ENCODE results near the gene ANTXR2.

DNA sequence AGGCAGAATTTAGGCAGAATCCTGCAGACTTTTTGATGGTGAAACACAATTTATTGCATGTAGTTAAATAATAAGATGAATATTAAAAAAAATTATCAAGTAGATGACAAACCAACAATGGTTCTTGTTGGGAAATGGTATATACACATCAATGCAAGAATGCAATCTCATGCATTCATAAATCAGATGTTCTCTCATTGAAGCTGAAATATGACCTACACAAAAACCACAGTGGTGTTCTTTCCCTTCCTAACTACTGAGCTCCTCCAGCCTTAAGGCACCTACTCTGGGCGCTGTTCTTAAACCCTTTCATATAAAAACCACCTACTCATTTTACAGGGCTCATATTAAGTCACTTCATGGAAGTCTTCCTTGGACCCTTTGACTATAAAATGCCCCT is 64.1 kb downstream of the ANTXR2 start:
- TF ChIP-seq POLR2AphosphoS5 (IDR thresholded peaks at IDR 0.05; ENCODE audit: insufficient read depth in 1 of 2, low read depth in 1 of 2): no peak
- TF ChIP-seq, protein P1, sequence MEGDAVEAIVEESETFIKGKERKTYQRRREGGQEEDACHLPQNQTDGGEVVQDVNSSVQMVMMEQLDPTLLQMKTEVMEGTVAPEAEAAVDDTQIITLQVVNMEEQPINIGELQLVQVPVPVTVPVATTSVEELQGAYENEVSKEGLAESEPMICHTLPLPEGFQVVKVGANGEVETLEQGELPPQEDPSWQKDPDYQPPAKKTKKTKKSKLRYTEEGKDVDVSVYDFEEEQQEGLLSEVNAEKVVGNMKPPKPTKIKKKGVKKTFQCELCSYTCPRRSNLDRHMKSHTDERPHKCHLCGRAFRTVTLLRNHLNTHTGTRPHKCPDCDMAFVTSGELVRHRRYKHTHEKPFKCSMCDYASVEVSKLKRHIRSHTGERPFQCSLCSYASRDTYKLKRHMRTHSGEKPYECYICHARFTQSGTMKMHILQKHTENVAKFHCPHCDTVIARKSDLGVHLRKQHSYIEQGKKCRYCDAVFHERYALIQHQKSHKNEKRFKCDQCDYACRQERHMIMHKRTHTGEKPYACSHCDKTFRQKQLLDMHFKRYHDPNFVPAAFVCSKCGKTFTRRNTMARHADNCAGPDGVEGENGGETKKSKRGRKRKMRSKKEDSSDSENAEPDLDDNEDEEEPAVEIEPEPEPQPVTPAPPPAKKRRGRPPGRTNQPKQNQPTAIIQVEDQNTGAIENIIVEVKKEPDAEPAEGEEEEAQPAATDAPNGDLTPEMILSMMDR (IDR thresholded peaks at IDR 0.05): no peak

Data from vagina (tissue), 2 donors.